HEK293 (cell line): Measurements from ENCODE around the gene CDCA5.
A peak's percentile ranks its signal among the peaks of the same experiment; 100 is the strongest.

Experiments
- CTCF ChIA-PET: fragments of 350-600 bp; formaldehyde crosslinking; extraction: SDS; loops from one replicate; lab custom pipeline; 2021; ENCODE audit warnings: antibody characterized with exemption; lab: Yijun Ruan, JAX
- POLR2A ChIA-PET: fragments of 300-600 bp; formaldehyde crosslinking; extraction: SDS; loops from one replicate; lab custom pipeline; 2020; ENCODE audit warnings: antibody characterized with exemption, inconsistent platforms; lab: Yijun Ruan, JAX
- H3K27ac ChIP-seq: fragments of 200-500 bp; sonication (Bioruptor generic); 2 replicates; pipeline ENCODE4 v1.5.1; 2014; ENCODE audit warnings: low read depth, low read length, control low read depth, inconsistent platforms; ENCODE audit errors: extremely low read depth
- H3K36me3 ChIP-seq, 2 experiments: fragments of 200-500 bp in 1 of 2; sonication (Bioruptor generic) in 1 of 2; 1 replicate in 1 of 2; 2 replicates in 1 of 2; pipeline ENCODE4 v1.5.1; 2014 to 2017; ENCODE audit warnings: inconsistent platforms in 2 of 2, low read length in 2 of 2; ENCODE audit not compliant: control insufficient read depth in 2 of 2, insufficient read depth in 1 of 2
- H3K4me1 ChIP-seq: fragments of 200-500 bp; sonication (Bioruptor generic); 2 replicates; pipeline ENCODE4 v1.5.1; 2014; ENCODE audit warnings: mild to moderate bottlenecking, low read length, inconsistent platforms; ENCODE audit not compliant: control insufficient read depth, insufficient read depth
- H3K4me3 ChIP-seq: 2 replicates; pipeline ENCODE4 v1.5.1; 2011; ENCODE audit warnings: low read depth, mild to moderate bottlenecking, control low read depth, low read length, moderate library complexity
- H3K9me3 ChIP-seq: fragments of 200-500 bp; sonication (Bioruptor generic); 2 replicates; pipeline ENCODE4 v1.5.1; 2014; ENCODE audit warnings: low read depth, low read length, inconsistent platforms; ENCODE audit not compliant: control insufficient read depth, insufficient read depth
- BCL11B ChIP-seq: fragments of 450-650 bp; formaldehyde crosslinking; IDR thresholded peaks from 2 replicates; pipeline ENCODE4 v1.5.1; 2016; ENCODE audit warnings: low read depth, missing biosample characterization, missing genetic modification characterization
- CTCF ChIP-seq: fragments of 450-650 bp; formaldehyde crosslinking; IDR thresholded peaks from 2 replicates; pipeline ENCODE4 v1.5.1; 2016; ENCODE audit warnings: missing biosample characterization, missing genetic modification characterization
- GLI2 ChIP-seq: fragments of 450-650 bp; formaldehyde crosslinking; IDR thresholded peaks from 2 replicates; pipeline ENCODE4; 2017; ENCODE audit warnings: missing biosample characterization, missing genetic modification characterization, low read depth, borderline replicate concordance
- GLI4 ChIP-seq: fragments of 450-650 bp; formaldehyde crosslinking; IDR thresholded peaks from 2 replicates; pipeline ENCODE4 v1.5.1; 2016; ENCODE audit warnings: missing biosample characterization, missing genetic modification characterization
- GLIS2 ChIP-seq: fragments of 450-650 bp; formaldehyde crosslinking; IDR thresholded peaks from 2 replicates; pipeline ENCODE4 v1.5.1; 2016; ENCODE audit warnings: missing biosample characterization, missing genetic modification characterization
- HOXC10 ChIP-seq: sonication (generic); formaldehyde crosslinking; IDR thresholded peaks from 2 replicates; pipeline ENCODE4 v1.8.1; 2023; ENCODE audit warnings: mild to moderate bottlenecking, missing genetic modification reagents
- HOXD13 ChIP-seq: sonication (generic); formaldehyde crosslinking; IDR thresholded peaks from 2 replicates; pipeline ENCODE4 v1.8.0; 2022; ENCODE audit warnings: missing genetic modification reagents, borderline replicate concordance
- IKZF3 ChIP-seq: fragments of 450-650 bp; IDR thresholded peaks from 2 replicates; pipeline ENCODE4 v1.5.0; 2018; ENCODE audit warnings: missing biosample characterization, mild to moderate bottlenecking, missing genetic modification characterization, moderate library complexity
- KLF1 ChIP-seq: fragments of 450-650 bp; formaldehyde crosslinking; IDR thresholded peaks from 2 replicates; pipeline ENCODE4 v1.5.1; 2016; ENCODE audit warnings: missing biosample characterization, missing genetic modification characterization
- MZF1 ChIP-seq: fragments of 450-650 bp; formaldehyde crosslinking; IDR thresholded peaks from 2 replicates; pipeline ENCODE4 v1.5.1; 2017; ENCODE audit warnings: missing biosample characterization, missing genetic modification characterization, borderline replicate concordance
- SCRT1 ChIP-seq: fragments of 450-650 bp; formaldehyde crosslinking; IDR thresholded peaks from 2 replicates; pipeline ENCODE4 v1.5.1; 2016; ENCODE audit warnings: missing biosample characterization, missing genetic modification characterization, borderline replicate concordance
- ZBTB49 ChIP-seq: fragments of 450-650 bp; formaldehyde crosslinking; IDR thresholded peaks from 2 replicates; pipeline ENCODE4 v1.5.1; 2016; ENCODE audit warnings: missing biosample characterization, missing genetic modification characterization, low read depth
- ZNF155 ChIP-seq: fragments of 450-650 bp; formaldehyde crosslinking; IDR thresholded peaks from 2 replicates; pipeline ENCODE4 v1.5.1; 2016; ENCODE audit warnings: missing biosample characterization, missing genetic modification characterization
- ZNF221 ChIP-seq: fragments of 450-650 bp; formaldehyde crosslinking; IDR thresholded peaks from 2 replicates; pipeline ENCODE4 v1.5.1; 2017; ENCODE audit warnings: missing biosample characterization, missing genetic modification characterization, borderline replicate concordance
- ZNF223 ChIP-seq: fragments of 450-650 bp; formaldehyde crosslinking; IDR thresholded peaks from 2 replicates; pipeline ENCODE4 v1.5.1; 2016; ENCODE audit warnings: missing biosample characterization, missing genetic modification characterization
- ZNF324 ChIP-seq: fragments of 450-650 bp; formaldehyde crosslinking; IDR thresholded peaks from 2 replicates; pipeline ENCODE4 v1.5.1; 2016; ENCODE audit warnings: missing biosample characterization, missing genetic modification characterization
- ZNF335 ChIP-seq: fragments of 450-650 bp; formaldehyde crosslinking; conservative IDR thresholded peaks from 2 replicates; pipeline ENCODE4 v1.5.1; 2016; ENCODE audit warnings: missing biosample characterization, missing genetic modification characterization
- ZNF391 ChIP-seq: fragments of 450-650 bp; formaldehyde crosslinking; IDR thresholded peaks from 2 replicates; pipeline ENCODE4 v1.5.1; 2016; ENCODE audit warnings: low read depth, missing biosample characterization, missing genetic modification characterization, borderline replicate concordance
- ZNF529 ChIP-seq: fragments of 450-650 bp; formaldehyde crosslinking; IDR thresholded peaks from 2 replicates; pipeline ENCODE4 v1.5.1; 2017; ENCODE audit warnings: missing genetic modification characterization, missing biosample characterization; ENCODE audit not compliant: insufficient replicate concordance
- ZNF544 ChIP-seq: fragments of 450-650 bp; formaldehyde crosslinking; IDR thresholded peaks from 2 replicates; pipeline ENCODE4 v1.5.0; 2017; ENCODE audit warnings: missing biosample characterization, missing genetic modification characterization
- ZNF560 ChIP-seq: fragments of 450-650 bp; formaldehyde crosslinking; IDR thresholded peaks from 2 replicates; pipeline ENCODE4 v1.5.1; 2017; ENCODE audit warnings: missing biosample characterization, missing genetic modification characterization, borderline replicate concordance
- ZNF561 ChIP-seq: fragments of 450-650 bp; IDR thresholded peaks from 2 replicates; pipeline ENCODE4 v1.5.1; 2018; ENCODE audit warnings: missing biosample characterization, missing genetic modification characterization, borderline replicate concordance
- ZNF596 ChIP-seq: fragments of 450-650 bp; IDR thresholded peaks from 2 replicates; pipeline ENCODE4 v1.5.0; 2018; ENCODE audit warnings: missing biosample characterization, mild to moderate bottlenecking, missing genetic modification characterization, moderate library complexity
- ZNF639 ChIP-seq: fragments of 450-650 bp; formaldehyde crosslinking; IDR thresholded peaks from 2 replicates; pipeline ENCODE4 v1.5.1; 2016; ENCODE audit warnings: missing biosample characterization, missing genetic modification characterization
- ZNF654 ChIP-seq: fragments of 450-650 bp; formaldehyde crosslinking; IDR thresholded peaks from 2 replicates; pipeline ENCODE4 v1.5.1; 2016; ENCODE audit warnings: low read depth, missing biosample characterization, missing genetic modification characterization
- ZNF664 ChIP-seq: fragments of 450-650 bp; formaldehyde crosslinking; IDR thresholded peaks from 2 replicates; pipeline ENCODE4 v1.5.1; 2016; ENCODE audit warnings: missing biosample characterization, missing genetic modification characterization
- ZNF837 ChIP-seq: fragments of 450-650 bp; formaldehyde crosslinking; IDR thresholded peaks from 2 replicates; pipeline ENCODE4 v1.5.1; 2016; ENCODE audit warnings: missing biosample characterization, missing genetic modification characterization
- ZSCAN30 ChIP-seq: fragments of 450-650 bp; IDR thresholded peaks from 2 replicates; pipeline ENCODE4 v1.5.1; 2018; ENCODE audit warnings: missing biosample characterization, mild to moderate bottlenecking, missing genetic modification characterization, moderate library complexity
- ZXDB ChIP-seq: fragments of 450-650 bp; formaldehyde crosslinking; IDR thresholded peaks from 2 replicates; pipeline ENCODE4 v1.5.1; 2016; ENCODE audit warnings: missing biosample characterization, missing genetic modification characterization

The CDCA5 gene

GRCh38 chr11:65111159-65111743 lies 27.4 kb upstream of the CDCA5 start:
- POLR2A ChIA-PET, result interaction anchor here (0.6 to 5.0 kb wide), 22 partner anchors 8 to 808 kb away, joined by 3 to 57 read pairs (median 4); partner anchors contain the start of genes ARL2, CAPN1, CDCA5 and FAU
- Histone ChIP-seq H3K4me3 (no peak overlapping the region), H3K9me3 (no peaks in the 10 kb centered on the region), H3K4me1 (peaks cover 6% of the 10 kb centered on the region), H3K36me3 (peaks cover 0 to 53% of the 10 kb centered on the region in 2 experiments; a peak in 1 of 3 replicates), H3K27ac (no peak overlapping the region)
- CTCF ChIA-PET, result interaction anchor here (0.6 to 4.8 kb wide), 21 partner anchors 7 to 332 kb away, joined by 3 to 110 read pairs (median 4); partner anchors contain the start of genes ARL2, CDC42EP2, FAU and MRPL49
- no peak for TF ChIP-seq HOXD13 (CRISPR knock-in tag)
- no peak for TF ChIP-seq ZBTB49 (tag by site-specific recombination)
- no peak for TF ChIP-seq ZNF155 (tag by site-specific recombination)
- TF ChIP-seq ZNF639 (tag by site-specific recombination), result no peak
- TF ChIP-seq BCL11B (tag by site-specific recombination), result peak; percentile 77; the same call in 1 of the 2 replicates
- no peak for TF ChIP-seq SCRT1 (tag by site-specific recombination)
- TF ChIP-seq ZNF223 (tag by site-specific recombination), result no peak
- TF ChIP-seq ZNF837 (tag by site-specific recombination), result no peak
- TF ChIP-seq ZNF391 (tag by site-specific recombination), result no peak
- no peak for TF ChIP-seq KLF1 (tag by site-specific recombination)
- peak; percentile 81 for TF ChIP-seq ZNF335 (tag by site-specific recombination)
- no peak for TF ChIP-seq MZF1 (tag by site-specific recombination)
- no peak for TF ChIP-seq ZNF529

GRCh38 chr11:65110354-65110861 lies 26.6 kb upstream of the CDCA5 start:
- H3K36me3 ChIP-seq, result peaks cover 0 to 50% of the 10 kb centered on the region in 2 experiments; a peak in 1 of 3 replicates
- H3K4me1 ChIP-seq, result peaks cover 6% of the 10 kb centered on the region
- ChIA-PET CTCF (interaction anchor here (0.5 to 4.8 kb wide), 21 partner anchors 8 to 483 kb away, joined by 3 to 110 read pairs (median 5); partner anchors contain the start of genes ARL2, FAU, MRPL49 and SAC3D1), POLR2A (interaction anchor here (0.5 to 5.0 kb wide), 10 partner anchors 11 to 332 kb away, joined by 3 to 57 read pairs (median 6); partner anchors contain the start of genes ARL2, CDCA5, FAU and MRPL49)
- no peaks in the 10 kb centered on the region for H3K9me3 ChIP-seq
- no peak overlapping the region for H3K4me3 ChIP-seq
- no peak overlapping the region for H3K27ac ChIP-seq
- TF ChIP-seq GLI4 (no peak), ZNF324 (tag by site-specific recombination) (no peak), ZXDB (tag by site-specific recombination) (no peak), ZNF561 (tag by site-specific recombination) (no peak), IKZF3 (no peak), ZNF544 (tag by site-specific recombination) (no peak), ZNF221 (tag by site-specific recombination) (no peak), GLI2 (tag by site-specific recombination) (no peak), HOXC10 (CRISPR knock-in tag) (no peak), ZNF560 (tag by site-specific recombination) (no peak), GLIS2 (peak; percentile 36; the same call in 1 of the 2 replicates), ZNF654 (tag by site-specific recombination) (peak; percentile 9; the same call in 1 of the 2 replicates), ZNF596 (no peak), ZNF664 (tag by site-specific recombination) (no peak), ZSCAN30 (tag by site-specific recombination) (0 out of 2 replicates have a peak, but pooled peaks have one; percentile 35), CTCF (peak; percentile 79)
